ENCODE measurements around the gene MRTFB. TPM values are rescaled to one million over a fixed set of nuclear protein-coding genes. Genes with fewer than 3 reads are reported as not detected.
"Not testable (repeated sequence)": the region's sequence is repeated elsewhere in the genome, so short reads cannot be mapped to it uniquely, and the experiment has no call there.

Gene MRTFB
- total RNA-seq, 1 experiment from 2014 or later: 7.2 TPM

- DNase-seq (ENCODE audit: extremely low read depth, low read depth): no peak
These were observed 109.4 kb downstream of the MRTFB start for GRCh38 chr16:14180481-14180944.

DNA sequence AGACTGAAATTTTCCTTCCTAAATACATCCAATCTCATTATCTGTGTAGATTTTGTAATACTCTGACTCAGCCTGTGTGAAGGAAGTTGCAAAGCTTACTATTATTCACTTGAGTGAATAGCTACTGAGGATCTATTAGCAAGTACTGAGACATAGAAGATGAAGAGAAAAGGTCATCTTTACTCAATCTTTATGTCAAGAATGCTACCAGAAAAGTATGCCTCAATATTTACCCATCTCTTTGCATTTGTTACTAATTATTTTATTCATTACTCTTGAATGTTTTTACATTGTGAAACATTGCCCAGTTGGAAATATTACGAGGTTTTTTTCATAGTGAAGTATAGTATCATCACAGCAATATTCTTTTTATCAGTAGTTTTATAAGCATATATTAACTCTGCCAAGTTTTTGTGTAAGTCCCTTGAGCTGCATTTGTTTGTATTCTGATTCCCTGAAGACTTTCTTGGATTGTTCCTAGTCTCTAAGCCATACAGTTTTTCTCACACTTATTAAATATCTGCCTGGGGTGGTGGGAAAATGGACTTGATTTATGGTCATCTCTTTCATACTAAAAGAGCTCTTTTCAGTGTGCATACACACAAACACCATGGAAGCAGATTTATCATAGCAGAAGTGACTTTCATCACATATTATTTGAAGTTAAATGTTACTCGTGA lies 110.4 kb downstream of the MRTFB start:
- peak; percentile 46 for DNase-seq (ENCODE audit: extremely low read depth, low read depth)

GRCh38 chr16:14182999-14183398 lies 111.9 kb downstream of the MRTFB start:
- no peak for DNase-seq (ENCODE audit: extremely low read depth, low read depth)

DNA sequence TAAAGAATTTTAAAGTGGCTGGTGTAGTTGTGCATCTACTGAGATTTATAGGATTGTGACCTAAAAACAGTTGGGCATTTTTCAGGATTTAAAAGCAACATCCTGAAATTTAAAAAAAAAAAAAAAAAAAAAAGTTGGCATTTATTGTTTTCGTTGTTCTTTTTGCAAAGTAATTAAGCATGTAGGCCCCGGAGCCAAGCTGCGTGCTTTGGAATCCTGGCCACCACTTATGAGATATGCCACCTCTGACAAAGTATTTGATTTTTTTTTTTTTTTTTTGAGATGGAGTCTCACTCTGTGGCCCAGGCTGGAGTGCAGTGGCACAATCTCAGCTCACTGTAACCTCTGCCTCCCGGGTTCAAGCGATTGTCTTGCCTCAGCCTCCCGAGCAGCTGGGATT lies 112.8 kb downstream of the MRTFB start:
- DNase-seq (ENCODE audit: extremely low read depth, low read depth): not testable (repeated sequence)

DNA sequence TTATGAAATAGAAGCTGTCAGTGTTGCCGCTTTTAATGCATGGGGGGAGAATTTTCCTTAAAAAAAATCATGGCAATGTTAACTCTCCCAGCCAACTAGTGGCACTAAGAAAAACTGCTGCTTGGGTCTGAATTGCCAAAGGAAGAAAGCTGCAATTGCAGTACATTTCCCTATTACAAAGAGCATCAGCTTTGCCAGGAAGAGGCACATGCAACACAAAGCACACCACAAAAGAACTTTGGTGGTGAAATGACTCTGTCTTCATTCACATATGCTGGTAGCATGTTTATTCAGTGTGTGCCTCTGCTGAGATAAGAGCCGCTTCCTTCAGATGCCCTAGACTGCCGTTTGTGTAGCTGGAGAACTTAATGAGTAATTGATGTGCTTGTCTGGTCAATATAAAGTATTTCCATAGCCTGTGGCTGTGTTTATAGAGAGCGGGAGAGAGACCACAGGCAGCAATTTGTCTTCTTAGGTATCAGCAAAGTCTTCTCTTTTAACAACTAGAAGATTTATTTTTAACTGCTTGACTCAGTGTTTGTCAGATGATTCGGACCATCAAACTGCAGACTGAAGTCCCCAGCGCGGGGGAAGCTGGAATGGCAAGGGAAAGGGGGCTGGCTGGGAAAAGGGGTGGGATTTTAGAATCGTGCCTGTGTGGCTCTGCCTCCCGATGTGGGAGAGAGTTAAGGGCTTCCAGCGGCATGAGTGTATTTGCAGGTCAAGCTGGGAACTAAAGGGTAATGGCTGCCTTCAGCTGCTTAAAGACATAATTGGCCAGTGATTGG lies 115.1 kb downstream of the MRTFB start:
- DNase-seq (ENCODE audit: extremely low read depth, low read depth): no peak

DNA sequence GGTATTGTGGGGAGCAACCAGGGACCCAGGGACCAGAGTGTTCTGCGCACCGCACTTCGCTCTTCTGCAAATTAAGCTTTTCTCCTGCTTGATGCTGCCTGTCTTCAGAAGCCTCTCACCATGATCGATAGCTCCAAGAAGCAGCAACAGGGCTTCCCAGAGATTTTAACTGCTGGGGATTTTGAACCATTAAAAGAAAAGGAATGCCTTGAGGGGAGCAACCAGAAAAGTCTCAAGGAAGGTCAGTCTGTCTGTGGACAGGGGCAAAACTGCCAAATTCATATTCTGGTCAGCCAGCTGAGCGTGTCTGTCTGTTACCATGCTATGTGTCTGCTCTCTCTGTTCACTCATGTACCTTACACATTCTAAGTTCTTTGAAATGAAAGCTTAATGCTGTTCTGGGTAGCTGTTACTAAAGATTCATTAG lies 115.7 kb downstream of the MRTFB start:
- DNase-seq (ENCODE audit: extremely low read depth, low read depth): no peak

DNA sequence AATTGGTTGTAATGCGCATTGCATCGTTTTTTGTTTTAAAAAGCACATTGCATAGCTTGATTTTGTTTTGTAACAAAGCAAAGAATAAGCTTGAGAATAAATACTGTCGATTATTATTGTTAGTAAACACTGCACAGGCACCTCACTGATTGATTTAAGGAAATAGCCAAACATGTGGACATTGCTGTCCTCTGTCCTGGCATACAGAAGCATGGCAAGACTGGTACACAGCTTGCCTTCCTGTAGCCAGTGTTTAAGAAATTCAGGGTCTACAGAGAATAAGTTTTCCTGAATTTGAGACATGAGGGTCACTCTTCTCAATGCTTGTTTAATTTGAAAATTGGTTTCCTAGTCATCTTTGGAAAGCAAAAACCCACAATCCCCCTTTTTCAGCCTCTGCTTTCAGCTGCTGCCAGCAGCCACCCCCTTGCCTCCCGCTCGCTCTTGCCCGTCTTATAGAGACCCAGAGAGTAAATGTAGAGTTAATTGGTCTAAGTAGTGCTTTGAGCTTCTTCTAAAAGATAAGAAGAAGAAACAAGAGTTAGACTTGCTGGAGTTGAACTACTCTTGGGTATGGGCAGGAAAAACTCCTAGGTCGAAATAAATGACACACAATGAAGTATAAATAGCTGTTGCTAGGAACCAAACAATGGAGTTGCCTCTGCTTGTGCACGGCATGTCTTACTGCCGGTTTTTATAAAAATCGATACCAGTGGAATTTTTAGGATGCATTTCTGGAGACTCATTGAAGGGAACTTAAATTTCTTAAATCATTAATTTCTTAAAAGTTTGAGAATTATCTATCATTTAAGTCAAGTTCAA lies 116.6 kb downstream of the MRTFB start:
- no peak for DNase-seq (ENCODE audit: extremely low read depth, low read depth)

GRCh38 chr16:14193316-14193871 lies 122.3 kb downstream of the MRTFB start:
- DNase-seq (ENCODE audit: extremely low read depth, low read depth): no peak

GRCh38 chr16:14194721-14195120 lies 123.6 kb downstream of the MRTFB start:
- no peak for DNase-seq (ENCODE audit: extremely low read depth, low read depth)

DNA sequence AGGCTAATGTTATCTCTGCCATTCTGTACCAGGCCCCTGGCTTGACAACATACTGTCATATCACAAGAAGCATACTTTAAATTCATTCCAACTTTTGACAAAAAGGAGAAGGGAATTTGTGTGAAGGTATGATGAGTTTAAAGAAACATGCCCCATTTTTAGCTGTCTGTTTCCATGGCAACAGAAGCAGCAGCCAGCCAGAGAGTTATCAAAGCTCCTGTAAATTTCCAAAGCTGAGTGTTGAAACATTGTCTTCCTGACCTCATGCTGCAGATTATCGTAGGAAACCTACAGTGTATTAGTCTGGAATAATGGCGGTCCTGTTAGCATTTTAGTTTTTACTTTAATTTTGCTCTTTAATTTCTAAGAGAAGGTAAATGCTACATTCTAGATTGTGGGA lies 124.9 kb downstream of the MRTFB start:
- no peak for DNase-seq (ENCODE audit: extremely low read depth, low read depth)

DNA sequence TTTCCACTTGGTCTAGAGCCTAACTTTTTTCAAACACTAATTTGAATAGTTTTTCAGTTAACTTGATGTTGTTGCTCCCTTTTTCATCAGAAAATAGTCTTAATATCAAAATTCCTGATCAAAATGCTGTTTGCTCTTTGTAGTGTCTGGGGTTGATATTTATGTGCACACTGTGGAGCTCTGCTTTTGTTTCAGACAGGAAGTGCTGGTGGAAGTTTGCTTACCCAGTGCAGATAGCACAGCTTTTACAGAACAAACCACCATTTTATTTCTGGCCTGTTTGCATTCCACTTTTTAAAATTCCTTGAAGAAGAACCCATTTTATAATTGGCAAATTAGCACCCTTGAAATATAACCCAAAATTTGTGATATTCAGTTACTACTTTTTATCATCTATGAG lies 125.4 kb downstream of the MRTFB start:
- no peak for DNase-seq (ENCODE audit: extremely low read depth, low read depth)

DNA sequence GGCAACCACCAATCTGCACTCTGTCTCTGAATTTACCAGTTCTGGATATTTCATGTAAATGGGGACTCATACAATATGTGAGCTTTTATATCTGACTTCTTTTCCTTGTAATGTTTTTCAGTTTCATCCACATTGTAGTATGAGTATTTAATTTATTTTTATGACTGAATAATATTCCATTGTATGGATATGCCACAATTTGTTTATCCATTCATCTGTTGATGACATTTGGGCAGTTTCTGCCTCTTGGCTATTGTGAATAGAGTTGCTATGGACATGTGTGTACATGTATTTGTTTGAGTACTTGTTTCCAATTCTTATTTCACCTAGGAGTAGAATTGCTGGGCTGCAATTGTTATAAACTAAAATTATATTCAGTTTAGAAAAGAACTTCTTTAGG lies 126.9 kb downstream of the MRTFB start:
- no peak for DNase-seq (ENCODE audit: extremely low read depth, low read depth)

GRCh38 chr16:14198572-14198971 lies 127.5 kb downstream of the MRTFB start:
- no peak for DNase-seq (ENCODE audit: extremely low read depth, low read depth)

DNA sequence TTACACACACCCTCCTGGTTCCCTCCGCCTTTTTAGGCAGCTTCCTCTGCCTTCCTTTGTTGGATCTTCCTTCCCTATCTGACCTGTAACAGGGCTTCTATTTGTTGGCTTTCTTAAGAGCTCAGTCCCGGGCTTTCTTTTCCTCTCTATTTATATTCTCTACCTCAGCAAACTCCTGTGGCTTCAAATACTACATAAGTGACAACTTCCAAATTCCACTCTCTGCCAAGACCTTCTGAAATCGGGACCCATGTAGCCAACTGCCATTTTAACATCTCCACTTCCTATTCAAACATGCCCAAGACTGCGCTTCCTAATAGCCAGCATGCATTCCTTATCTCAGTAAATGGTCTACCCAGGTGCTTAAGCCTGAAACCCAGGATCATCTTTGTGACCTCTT lies 128.1 kb downstream of the MRTFB start:
- DNase-seq (ENCODE audit: extremely low read depth, low read depth): no peak

DNA sequence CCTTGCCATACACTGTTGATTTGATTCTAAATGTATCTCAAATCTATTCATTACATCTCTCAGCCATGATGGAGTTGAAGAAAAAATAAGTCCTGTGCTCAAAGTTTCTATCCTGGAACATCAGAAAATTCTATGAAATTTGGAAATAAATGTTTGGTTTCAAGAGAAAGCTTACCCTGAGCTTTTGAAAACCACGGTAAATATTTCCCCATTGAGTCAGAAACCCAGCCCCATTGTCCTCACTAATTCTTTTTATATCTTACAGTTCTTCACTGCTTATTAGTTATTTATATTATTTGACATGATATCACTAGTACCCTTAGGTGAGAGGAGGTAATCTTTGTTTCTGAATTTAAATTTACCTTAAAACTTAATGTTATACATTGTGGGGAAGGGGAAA lies 128.5 kb downstream of the MRTFB start:
- DNase-seq (ENCODE audit: extremely low read depth, low read depth): no peak

DNA sequence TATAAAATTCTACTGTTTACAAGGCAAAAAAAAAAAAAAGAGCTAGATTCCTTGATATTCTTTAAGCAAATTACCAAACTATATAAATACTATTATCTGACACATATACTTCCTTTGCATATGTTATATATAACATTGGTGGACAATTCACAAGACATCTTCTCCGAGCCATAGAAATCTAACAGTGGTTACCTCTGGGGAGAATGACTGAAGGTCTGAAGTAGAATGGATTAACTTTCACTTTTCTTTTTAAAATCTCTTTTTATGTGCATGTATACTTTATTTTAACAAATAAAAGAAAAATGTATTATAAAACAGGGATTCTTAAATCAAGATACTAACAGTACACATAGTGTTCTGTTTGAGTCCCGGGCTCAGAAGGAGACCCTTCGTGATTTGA lies 131.0 kb downstream of the MRTFB start:
- DNase-seq (ENCODE audit: extremely low read depth, low read depth): no peak

DNA sequence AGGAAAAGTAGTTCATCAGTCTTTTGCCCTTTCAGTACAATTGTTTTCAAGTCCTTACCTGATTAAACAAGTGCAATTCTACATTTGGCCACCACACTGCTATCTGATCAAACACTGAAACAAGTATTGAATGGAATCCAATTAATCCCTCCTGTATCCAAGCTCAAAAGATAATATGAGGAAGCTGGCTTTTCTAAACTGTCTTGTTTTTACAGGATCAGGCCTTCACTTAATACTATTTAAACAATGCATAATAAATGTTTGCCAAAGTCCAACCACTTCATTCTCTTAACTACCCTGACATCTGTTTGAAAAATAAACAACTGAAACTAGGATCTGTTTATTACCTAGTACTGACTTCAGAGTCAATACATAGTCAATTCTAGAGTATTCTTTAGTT lies 131.6 kb downstream of the MRTFB start:
- no peak for DNase-seq (ENCODE audit: extremely low read depth, low read depth)

- DNase-seq (ENCODE audit: extremely low read depth, low read depth): no peak
These were observed 132.0 kb downstream of the MRTFB start for GRCh38 chr16:14203166-14203565.

GRCh38 chr16:14205666-14206065 lies 134.5 kb downstream of the MRTFB start:
- DNase-seq (ENCODE audit: extremely low read depth, low read depth): no peak

DNA sequence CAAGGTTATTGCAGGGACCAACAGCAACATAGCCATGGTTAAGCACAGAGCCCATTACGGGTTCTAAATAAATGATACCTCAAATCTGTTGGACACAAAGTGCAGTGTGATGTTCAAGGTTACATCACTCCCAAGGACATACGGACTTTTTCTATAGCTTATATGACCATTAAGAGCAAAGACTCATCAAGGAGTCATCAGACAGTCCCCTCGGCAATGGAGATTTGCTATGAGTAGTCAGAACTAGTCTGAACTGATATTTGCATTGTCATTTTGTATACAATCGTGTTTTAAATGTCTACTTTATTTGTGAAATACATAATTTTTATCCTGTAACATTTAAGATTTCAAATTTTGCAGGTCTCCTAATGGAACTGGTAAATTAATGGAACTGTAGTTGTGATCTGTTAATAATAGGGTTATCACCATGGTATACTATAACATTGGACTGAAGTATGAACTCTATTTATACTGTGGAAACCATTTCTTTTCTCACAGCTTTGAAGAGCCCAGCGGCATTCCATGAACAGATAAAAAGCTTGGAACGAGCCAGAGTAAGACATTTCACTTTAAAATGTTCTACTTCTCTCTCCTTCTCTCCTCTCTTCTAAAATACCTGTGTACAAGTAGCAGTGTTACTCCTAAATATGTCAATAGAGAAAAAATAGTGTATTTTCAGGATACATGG lies 140.9 kb downstream of the MRTFB start:
- DNase-seq (ENCODE audit: extremely low read depth, low read depth): no peak
